ENCODE results near the gene RSBN1. TPM values are rescaled to one million over a fixed set of nuclear protein-coding genes. Genes with fewer than 3 reads are reported as not detected.

The RSBN1 gene
- total and polyA plus RNA-seq, 9 of the 15 experiments (the other 6 are each of a cell fraction or from before 2014, with no cell fraction given) = 4.5 to 24.3 (median 13.0) TPM

DNA sequence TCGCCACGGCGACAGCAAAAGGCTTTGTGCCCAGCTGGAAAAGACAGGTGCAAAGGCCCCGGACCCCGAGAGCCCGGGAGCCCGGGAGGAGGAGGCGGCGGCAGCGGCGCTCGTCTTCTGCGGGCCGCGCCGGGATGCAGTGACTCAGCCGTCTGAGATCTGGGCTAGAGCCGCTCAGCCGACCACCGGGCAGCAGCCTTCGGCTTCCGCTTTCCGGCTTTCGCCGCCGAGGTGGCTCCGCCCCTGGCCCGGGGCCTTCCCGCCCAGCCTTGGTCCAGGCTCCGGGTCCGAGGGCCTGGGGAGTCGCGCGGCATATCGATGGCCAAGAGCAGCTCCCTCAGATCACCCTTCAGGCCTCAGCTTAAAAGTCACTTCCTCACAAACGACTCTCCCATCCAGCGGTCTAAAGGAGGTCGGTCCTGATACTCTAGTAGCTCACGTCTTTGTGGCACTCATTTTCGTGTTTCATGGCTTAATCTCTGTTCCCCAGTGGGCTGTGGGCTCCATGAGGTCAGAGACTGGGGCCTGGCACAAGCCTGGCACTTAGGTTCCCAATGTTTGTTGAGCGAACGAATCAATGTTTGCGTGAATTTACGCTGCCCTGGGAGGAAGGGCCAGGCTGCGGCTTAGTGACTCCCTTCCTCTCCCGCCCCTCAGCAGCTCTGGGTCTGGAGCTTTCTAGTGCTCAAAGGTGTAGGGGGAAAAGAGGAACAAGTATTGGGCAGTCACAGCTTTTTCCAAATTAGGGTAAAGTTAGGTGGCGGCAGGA, 52.8 kb downstream of the RSBN1 start, which contains the start of gene PHTF1 (continued):
- TF ChIP-seq, protein P1, sequence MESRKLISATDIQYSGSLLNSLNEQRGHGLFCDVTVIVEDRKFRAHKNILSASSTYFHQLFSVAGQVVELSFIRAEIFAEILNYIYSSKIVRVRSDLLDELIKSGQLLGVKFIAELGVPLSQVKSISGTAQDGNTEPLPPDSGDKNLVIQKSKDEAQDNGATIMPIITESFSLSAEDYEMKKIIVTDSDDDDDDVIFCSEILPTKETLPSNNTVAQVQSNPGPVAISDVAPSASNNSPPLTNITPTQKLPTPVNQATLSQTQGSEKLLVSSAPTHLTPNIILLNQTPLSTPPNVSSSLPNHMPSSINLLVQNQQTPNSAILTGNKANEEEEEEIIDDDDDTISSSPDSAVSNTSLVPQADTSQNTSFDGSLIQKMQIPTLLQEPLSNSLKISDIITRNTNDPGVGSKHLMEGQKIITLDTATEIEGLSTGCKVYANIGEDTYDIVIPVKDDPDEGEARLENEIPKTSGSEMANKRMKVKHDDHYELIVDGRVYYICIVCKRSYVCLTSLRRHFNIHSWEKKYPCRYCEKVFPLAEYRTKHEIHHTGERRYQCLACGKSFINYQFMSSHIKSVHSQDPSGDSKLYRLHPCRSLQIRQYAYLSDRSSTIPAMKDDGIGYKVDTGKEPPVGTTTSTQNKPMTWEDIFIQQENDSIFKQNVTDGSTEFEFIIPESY (CRISPR knock-in tag; IDR thresholded peaks at IDR 0.05) = no peak
- TF ChIP-seq, protein P2, sequence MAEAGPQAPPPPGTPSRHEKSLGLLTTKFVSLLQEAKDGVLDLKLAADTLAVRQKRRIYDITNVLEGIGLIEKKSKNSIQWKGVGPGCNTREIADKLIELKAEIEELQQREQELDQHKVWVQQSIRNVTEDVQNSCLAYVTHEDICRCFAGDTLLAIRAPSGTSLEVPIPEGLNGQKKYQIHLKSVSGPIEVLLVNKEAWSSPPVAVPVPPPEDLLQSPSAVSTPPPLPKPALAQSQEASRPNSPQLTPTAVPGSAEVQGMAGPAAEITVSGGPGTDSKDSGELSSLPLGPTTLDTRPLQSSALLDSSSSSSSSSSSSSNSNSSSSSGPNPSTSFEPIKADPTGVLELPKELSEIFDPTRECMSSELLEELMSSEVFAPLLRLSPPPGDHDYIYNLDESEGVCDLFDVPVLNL (CRISPR knock-in tag; IDR thresholded peaks at IDR 0.05; ENCODE audit: low read depth) = no peak
- TF ChIP-seq, protein P3, sequence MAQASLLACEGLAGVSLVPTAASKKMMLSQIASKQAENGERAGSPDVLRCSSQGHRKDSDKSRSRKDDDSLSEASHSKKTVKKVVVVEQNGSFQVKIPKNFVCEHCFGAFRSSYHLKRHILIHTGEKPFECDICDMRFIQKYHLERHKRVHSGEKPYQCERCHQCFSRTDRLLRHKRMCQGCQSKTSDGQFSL (CRISPR knock-in tag; IDR thresholded peaks at IDR 0.05) = peak; percentile 45; the same call in 1 of the 2 replicates
- TF ChIP-seq, protein P3 (tag; IDR thresholded peaks at IDR 0.05) = no peak
- 0 out of 2 replicates have a peak, but pooled peaks have one; percentile 51 for TF ChIP-seq NR2C2 (CRISPR knock-in tag; IDR thresholded peaks at IDR 0.05)
- TF ChIP-seq NR2C2 (tag; IDR thresholded peaks at IDR 0.05) = peak; percentile 79
- TF ChIP-seq, protein P4, sequence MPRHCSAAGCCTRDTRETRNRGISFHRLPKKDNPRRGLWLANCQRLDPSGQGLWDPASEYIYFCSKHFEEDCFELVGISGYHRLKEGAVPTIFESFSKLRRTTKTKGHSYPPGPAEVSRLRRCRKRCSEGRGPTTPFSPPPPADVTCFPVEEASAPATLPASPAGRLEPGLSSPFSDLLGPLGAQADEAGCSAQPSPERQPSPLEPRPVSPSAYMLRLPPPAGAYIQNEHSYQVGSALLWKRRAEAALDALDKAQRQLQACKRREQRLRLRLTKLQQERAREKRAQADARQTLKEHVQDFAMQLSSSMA (CRISPR knock-in tag; IDR thresholded peaks at IDR 0.05) = peak; percentile 70
- TF ChIP-seq SP1 (CRISPR knock-in tag; IDR thresholded peaks at IDR 0.05) = peak; percentile 61; the same call in 1 of the 2 replicates
- peak; percentile 64 for TF ChIP-seq SMARCE1 (IDR thresholded peaks at IDR 0.05)
- TF ChIP-seq JUN (IDR thresholded peaks at IDR 0.05; ENCODE audit: borderline replicate concordance, low read depth, low read length) = 0 out of 2 replicates have a peak, but pooled peaks have one; percentile 32
- TF ChIP-seq JUN (CRISPR knock-in tag; IDR thresholded peaks at IDR 0.05; ENCODE audit: borderline replicate concordance) = peak; percentile 90; the same call in 1 of the 2 replicates
- TF ChIP-seq, protein P5, sequence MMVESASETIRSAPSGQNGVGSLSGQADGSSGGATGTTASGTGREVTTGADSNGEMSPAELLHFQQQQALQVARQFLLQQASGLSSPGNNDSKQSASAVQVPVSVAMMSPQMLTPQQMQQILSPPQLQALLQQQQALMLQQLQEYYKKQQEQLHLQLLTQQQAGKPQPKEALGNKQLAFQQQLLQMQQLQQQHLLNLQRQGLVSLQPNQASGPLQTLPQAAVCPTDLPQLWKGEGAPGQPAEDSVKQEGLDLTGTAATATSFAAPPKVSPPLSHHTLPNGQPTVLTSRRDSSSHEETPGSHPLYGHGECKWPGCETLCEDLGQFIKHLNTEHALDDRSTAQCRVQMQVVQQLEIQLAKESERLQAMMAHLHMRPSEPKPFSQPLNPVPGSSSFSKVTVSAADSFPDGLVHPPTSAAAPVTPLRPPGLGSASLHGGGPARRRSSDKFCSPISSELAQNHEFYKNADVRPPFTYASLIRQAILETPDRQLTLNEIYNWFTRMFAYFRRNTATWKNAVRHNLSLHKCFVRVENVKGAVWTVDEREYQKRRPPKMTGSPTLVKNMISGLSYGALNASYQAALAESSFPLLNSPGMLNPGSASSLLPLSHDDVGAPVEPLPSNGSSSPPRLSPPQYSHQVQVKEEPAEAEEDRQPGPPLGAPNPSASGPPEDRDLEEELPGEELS (CRISPR knock-in tag; IDR thresholded peaks at IDR 0.05; ENCODE audit: borderline replicate concordance) = no peak
- TF ChIP-seq MED1 (CRISPR knock-in tag; IDR thresholded peaks at IDR 0.05; ENCODE audit: borderline replicate concordance) = no peak
- TF ChIP-seq ZNF707 (CRISPR knock-in tag; conservative IDR thresholded peaks at IDR 0.05) = no peak
- peak; percentile 95 for TF ChIP-seq SUPT5H (IDR thresholded peaks at IDR 0.05)
- peak in 1 of 2 experiments; percentile 30; a peak in 1 of 4 replicates for TF ChIP-seq ETV6 (IDR thresholded peaks at IDR 0.05; ENCODE audit: borderline replicate concordance in 1 of 2, low read depth in 2 of 2, low read length in 1 of 2)
- TF ChIP-seq ETV6 (CRISPR knock-in tag; IDR thresholded peaks at IDR 0.05; ENCODE audit: borderline replicate concordance) = no peak
- TF ChIP-seq ZNF766 (CRISPR knock-in tag; conservative IDR thresholded peaks at IDR 0.05) = no peak
- no peak for TF ChIP-seq HDAC3 (IDR thresholded peaks at IDR 0.05; ENCODE audit: borderline replicate concordance, partially characterized antibody)
- peak; percentile 94 for TF ChIP-seq SPI1 (IDR thresholded peaks at IDR 0.05; ENCODE audit: borderline replicate concordance, low read depth, low read length)
